Lower leg skin (tissue), 3 donors: ENCODE measurements around the gene AHNAK2.
"Not testable (repeated sequence)": the region's sequence is repeated elsewhere in the genome, so short reads cannot be mapped to it uniquely, and the experiment has no call there.

Experiments
- POLR2A ChIP-seq, 2 donors: fragments of 450-650 bp; IDR thresholded peaks; one replicate each; pipeline ENCODE4 v1.6.1; 2016 to 2017; ENCODE audit warnings: antibody characterized with exemption in 2 of 2, mild to moderate bottlenecking in 1 of 2, moderate library complexity in 1 of 2
- TF ChIP-seq, protein P1 (sequence below), 3 donors: fragments of 450-650 bp; IDR thresholded peaks; one replicate each; pipeline ENCODE4 v1.5.1; 2016; ENCODE audit warnings: antibody characterized with exemption in 3 of 3, mild to moderate bottlenecking in 3 of 3, moderate library complexity in 2 of 3

DNA sequence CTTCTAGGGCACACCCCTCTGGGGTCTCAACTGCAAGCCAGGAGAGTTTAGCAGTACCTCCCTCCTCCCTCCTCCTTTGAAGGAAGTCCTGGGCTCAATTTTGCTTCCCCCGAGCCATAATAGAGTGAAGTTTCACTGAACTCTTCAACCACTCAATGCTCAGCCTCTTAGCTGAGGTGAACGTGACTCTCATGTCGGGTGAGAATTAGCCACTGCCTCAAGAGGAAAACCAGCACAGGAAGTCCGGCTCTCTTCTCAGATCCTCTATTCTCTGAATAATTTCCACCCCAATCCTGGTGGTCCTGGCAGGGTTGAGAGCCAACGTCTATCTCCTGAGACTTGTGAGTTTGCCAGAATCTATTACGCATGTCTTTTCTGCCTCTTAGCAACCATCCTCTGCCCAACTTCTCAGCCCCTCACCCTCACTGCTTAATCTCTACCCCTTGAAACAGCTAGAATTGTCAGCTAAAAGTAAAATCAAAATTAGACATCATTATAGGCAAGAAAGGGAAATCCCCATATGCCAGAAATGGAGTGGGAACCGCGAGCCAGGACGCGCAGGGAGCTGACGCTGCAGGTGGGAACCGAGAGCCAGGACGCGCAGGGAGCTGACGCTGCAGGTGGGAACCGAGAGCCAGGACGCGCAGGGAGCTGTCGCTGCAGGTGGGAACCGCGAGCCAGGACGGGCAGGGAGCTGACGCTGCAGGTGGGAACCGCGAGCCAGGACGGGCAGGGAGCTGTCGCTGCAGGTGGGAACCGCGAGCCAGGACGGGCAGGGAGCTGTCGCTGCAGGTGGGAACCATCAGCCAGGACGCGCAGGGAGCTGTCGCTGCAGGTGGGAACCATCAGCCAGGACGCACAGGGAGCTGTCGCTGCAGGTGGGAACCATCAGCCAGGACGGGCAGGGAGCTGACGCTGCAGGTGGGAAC lies 73.3 kb downstream of the AHNAK2 start:
- not testable (repeated sequence) for TF ChIP-seq POLR2A (IDR thresholded peaks at IDR 0.05)
- TF ChIP-seq, protein P1, sequence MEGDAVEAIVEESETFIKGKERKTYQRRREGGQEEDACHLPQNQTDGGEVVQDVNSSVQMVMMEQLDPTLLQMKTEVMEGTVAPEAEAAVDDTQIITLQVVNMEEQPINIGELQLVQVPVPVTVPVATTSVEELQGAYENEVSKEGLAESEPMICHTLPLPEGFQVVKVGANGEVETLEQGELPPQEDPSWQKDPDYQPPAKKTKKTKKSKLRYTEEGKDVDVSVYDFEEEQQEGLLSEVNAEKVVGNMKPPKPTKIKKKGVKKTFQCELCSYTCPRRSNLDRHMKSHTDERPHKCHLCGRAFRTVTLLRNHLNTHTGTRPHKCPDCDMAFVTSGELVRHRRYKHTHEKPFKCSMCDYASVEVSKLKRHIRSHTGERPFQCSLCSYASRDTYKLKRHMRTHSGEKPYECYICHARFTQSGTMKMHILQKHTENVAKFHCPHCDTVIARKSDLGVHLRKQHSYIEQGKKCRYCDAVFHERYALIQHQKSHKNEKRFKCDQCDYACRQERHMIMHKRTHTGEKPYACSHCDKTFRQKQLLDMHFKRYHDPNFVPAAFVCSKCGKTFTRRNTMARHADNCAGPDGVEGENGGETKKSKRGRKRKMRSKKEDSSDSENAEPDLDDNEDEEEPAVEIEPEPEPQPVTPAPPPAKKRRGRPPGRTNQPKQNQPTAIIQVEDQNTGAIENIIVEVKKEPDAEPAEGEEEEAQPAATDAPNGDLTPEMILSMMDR (IDR thresholded peaks at IDR 0.05): not testable (repeated sequence)
